Ishikawa (cell line): Measurements from ENCODE around the gene MGMT.

Experiments
- CEBPB ChIP-seq: IDR thresholded peaks from 2 replicates; pipeline ENCODE4 v1.6.1; 2012
- CREB1 ChIP-seq: IDR thresholded peaks from 2 replicates; pipeline ENCODE4 v1.6.1; 2012; ENCODE audit warnings: low read depth
- EGR1 ChIP-seq: IDR thresholded peaks from 2 replicates; pipeline ENCODE4 v1.6.1; 2012
- EP300 ChIP-seq: IDR thresholded peaks from 2 replicates; pipeline ENCODE4 v1.6.1; 2012; ENCODE audit warnings: borderline replicate concordance
- FOXM1 ChIP-seq: IDR thresholded peaks from 2 replicates; pipeline ENCODE4 v1.6.1; 2012; ENCODE audit warnings: low read depth, borderline replicate concordance
- NFIC ChIP-seq: IDR thresholded peaks from 2 replicates; pipeline ENCODE4 v1.6.1; 2012
- RAD21 ChIP-seq: IDR thresholded peaks from 2 replicates; pipeline ENCODE4 v1.6.1; 2012; ENCODE audit warnings: low read depth
- TAF1 ChIP-seq: IDR thresholded peaks from 2 replicates; pipeline ENCODE4 v1.6.1; 2012; ENCODE audit warnings: low read depth, mild to moderate bottlenecking
- TCF12 ChIP-seq: IDR thresholded peaks from 2 replicates; pipeline ENCODE4 v1.6.1; 2012; ENCODE audit warnings: low read depth
- TEAD4 ChIP-seq: IDR thresholded peaks from 2 replicates; pipeline ENCODE4 v1.6.1; 2012
- YY1 ChIP-seq: IDR thresholded peaks from 2 replicates; pipeline ENCODE4 v1.6.1; 2012; ENCODE audit warnings: low read depth
- ZBTB7A ChIP-seq: IDR thresholded peaks from 2 replicates; pipeline ENCODE4 v1.6.1; 2012; ENCODE audit warnings: low read depth
- TF ChIP-seq, protein P1 (sequence below): IDR thresholded peaks from 2 replicates; pipeline ENCODE4 v1.6.1; 2012
- TF ChIP-seq, protein P2 (sequence below): IDR thresholded peaks from 2 replicates; pipeline ENCODE4 v1.6.1; 2012; ENCODE audit warnings: low read depth, mild to moderate bottlenecking
- TF ChIP-seq, protein P3 (sequence below): IDR thresholded peaks from 2 replicates; pipeline ENCODE4 v1.6.1; 2012

Gene MGMT

DNA sequence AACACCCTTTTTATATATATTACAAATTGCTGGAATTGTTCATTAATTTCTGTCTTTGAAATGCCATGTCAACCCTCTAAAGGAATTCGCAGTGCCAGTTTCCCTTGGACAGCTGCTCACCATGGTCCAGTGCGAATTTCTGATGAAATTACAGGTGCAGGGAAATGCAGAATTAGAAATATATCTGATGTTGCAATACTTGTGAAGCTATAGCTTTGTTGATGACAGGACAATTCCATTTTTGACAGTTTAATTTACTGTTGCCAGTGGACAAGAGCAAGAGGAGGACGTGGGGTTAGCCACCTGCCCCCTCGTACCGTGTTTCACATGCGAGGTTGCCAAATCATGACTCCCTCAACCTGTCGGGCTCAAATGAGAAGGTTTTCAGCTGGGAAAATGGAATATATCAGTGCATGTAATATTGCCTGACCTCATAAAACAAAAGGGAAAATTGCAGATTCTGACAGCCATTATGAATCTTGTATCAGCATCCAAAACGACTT lies 140.6 kb downstream of the MGMT start:
- TF ChIP-seq NFIC (no peak), CREB1 (no peak), YY1 (no peak), TCF12 (no peak), RAD21 (no peak), EGR1 (no peak), TEAD4 (no peak), ZBTB7A (no peak), TAF1 (no peak), CEBPB (no peak), FOXM1 (no peak), EP300 (no peak)
- TF ChIP-seq, protein P1, sequence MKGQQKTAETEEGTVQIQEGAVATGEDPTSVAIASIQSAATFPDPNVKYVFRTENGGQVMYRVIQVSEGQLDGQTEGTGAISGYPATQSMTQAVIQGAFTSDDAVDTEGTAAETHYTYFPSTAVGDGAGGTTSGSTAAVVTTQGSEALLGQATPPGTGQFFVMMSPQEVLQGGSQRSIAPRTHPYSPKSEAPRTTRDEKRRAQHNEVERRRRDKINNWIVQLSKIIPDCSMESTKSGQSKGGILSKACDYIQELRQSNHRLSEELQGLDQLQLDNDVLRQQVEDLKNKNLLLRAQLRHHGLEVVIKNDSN = no peak
- TF ChIP-seq, protein P2, sequence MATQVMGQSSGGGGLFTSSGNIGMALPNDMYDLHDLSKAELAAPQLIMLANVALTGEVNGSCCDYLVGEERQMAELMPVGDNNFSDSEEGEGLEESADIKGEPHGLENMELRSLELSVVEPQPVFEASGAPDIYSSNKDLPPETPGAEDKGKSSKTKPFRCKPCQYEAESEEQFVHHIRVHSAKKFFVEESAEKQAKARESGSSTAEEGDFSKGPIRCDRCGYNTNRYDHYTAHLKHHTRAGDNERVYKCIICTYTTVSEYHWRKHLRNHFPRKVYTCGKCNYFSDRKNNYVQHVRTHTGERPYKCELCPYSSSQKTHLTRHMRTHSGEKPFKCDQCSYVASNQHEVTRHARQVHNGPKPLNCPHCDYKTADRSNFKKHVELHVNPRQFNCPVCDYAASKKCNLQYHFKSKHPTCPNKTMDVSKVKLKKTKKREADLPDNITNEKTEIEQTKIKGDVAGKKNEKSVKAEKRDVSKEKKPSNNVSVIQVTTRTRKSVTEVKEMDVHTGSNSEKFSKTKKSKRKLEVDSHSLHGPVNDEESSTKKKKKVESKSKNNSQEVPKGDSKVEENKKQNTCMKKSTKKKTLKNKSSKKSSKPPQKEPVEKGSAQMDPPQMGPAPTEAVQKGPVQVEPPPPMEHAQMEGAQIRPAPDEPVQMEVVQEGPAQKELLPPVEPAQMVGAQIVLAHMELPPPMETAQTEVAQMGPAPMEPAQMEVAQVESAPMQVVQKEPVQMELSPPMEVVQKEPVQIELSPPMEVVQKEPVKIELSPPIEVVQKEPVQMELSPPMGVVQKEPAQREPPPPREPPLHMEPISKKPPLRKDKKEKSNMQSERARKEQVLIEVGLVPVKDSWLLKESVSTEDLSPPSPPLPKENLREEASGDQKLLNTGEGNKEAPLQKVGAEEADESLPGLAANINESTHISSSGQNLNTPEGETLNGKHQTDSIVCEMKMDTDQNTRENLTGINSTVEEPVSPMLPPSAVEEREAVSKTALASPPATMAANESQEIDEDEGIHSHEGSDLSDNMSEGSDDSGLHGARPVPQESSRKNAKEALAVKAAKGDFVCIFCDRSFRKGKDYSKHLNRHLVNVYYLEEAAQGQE = no peak
- TF ChIP-seq, protein P3, sequence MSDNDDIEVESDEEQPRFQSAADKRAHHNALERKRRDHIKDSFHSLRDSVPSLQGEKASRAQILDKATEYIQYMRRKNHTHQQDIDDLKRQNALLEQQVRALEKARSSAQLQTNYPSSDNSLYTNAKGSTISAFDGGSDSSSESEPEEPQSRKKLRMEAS = no peak

DNA sequence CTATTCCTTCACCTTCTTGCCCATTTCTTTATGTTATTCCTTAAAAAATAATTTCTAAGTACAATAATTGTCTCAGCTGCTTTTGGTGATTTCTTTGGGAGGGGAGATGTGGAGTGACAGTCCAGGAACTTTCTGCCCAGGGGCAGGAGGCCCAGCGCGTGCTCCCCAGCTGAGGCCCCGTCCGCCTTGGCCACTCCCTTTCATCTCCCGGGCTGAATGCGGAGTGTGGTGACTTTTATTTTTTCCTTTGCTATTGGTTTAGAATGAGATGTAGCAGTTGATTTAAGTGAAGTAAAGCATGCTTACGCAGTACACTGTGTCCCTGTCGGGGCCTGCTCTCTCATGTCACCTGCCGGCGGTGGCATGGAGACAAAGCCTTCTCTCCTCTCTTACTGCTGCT lies 141.6 kb downstream of the MGMT start:
- TF ChIP-seq EGR1 (no peak), TEAD4 (no peak), ZBTB7A (no peak), TCF12 (no peak), NFIC (no peak), CEBPB (no peak), EP300 (no peak), CREB1 (no peak), YY1 (no peak), FOXM1 (no peak), RAD21 (no peak), TAF1 (no peak)
- TF ChIP-seq, protein P3 = no peak
- TF ChIP-seq, protein P2 = no peak
- TF ChIP-seq, protein P1 = no peak

DNA sequence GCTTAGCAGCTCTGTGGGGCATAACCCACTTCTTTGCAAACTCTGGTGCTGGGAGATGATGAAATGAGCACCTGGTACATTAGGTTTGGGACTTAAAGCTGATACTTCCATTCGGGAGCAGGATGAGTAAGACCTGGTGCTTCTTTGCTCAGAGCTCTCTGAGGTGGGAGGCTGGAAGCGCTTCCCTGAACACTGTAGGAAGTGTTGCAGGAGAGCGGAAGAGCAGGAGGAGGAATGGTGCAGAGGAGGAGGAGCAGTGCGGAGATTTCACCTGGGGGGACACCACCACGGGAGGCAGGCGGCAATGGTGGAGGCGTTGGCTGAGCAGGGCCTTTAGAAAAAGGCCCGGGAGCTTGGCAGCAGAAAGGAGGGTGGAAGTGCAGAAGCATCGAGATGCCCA lies 142.5 kb downstream of the MGMT start:
- TF ChIP-seq TCF12 (no peak), CREB1 (no peak), TAF1 (no peak), ZBTB7A (no peak), EP300 (no peak), TEAD4 (no peak), FOXM1 (no peak), NFIC (no peak), EGR1 (no peak), YY1 (no peak), CEBPB (no peak), RAD21 (no peak)
- TF ChIP-seq, protein P3 = no peak
- TF ChIP-seq, protein P2 = no peak
- TF ChIP-seq, protein P1 = no peak
